GOT3 (cell line): ENCODE measurements around the gene PRKCSH.
"Not testable (repeated sequence)": the region's sequence is repeated elsewhere in the genome, so short reads cannot be mapped to it uniquely, and the experiment has no call there.

Source experiments
- DNase-seq: peaks from one replicate; lab custom pipeline; 2025; ENCODE audit warnings: mixed read lengths; lab: John Stamatoyannopoulos, UW

PRKCSH gene

GRCh38 chr19:11420429-11421370 lies 14.7 kb upstream of the PRKCSH start:
- no peak for DNase-seq

GRCh38 chr19:11421371-11422098 lies 13.9 kb upstream of the PRKCSH start:
- no peak for DNase-seq

- DNase-seq, result no peak
Observed at GRCh38 chr19:11422163-11423065, 13.0 kb upstream of the PRKCSH start.

- no peak for DNase-seq
Observed at GRCh38 chr19:11423164-11423790, 12.2 kb upstream of the PRKCSH start.

- no peak for DNase-seq
Observed at GRCh38 chr19:11423791-11424181, 11.6 kb upstream of the PRKCSH start.

- no peak for DNase-seq
Observed at GRCh38 chr19:11425719-11426457, 9.5 kb upstream of the PRKCSH start.

GRCh38 chr19:11426656-11427055 lies 8.8 kb upstream of the PRKCSH start:
- DNase-seq, result no peak

- DNase-seq, result not testable (repeated sequence)
Observed at GRCh38 chr19:11433526-11433925, 1.9 kb upstream of the PRKCSH start.

- DNase-seq, result no peak
Observed at GRCh38 chr19:11434703-11435056, 755 bp upstream of the PRKCSH start.

- DNase-seq, result no peak
Observed at GRCh38 chr19:11435833-11436313, 438 bp downstream of the PRKCSH start.

- no peak for DNase-seq
Observed at GRCh38 chr19:11437955-11438354, 2.5 kb downstream of the PRKCSH start.

- DNase-seq, result no peak
Observed at GRCh38 chr19:11444059-11444458, 8.6 kb downstream of the PRKCSH start.

- no peak for DNase-seq
Observed at GRCh38 chr19:11445141-11445540, 9.7 kb downstream of the PRKCSH start.

GRCh38 chr19:11446271-11446651 lies 10.8 kb downstream of the PRKCSH start:
- DNase-seq, result no peak

- no peak for DNase-seq
Observed at GRCh38 chr19:11446652-11447301, 11.3 kb downstream of the PRKCSH start.

- DNase-seq, result no peak
Observed at GRCh38 chr19:11447347-11448262, 12.2 kb downstream of the PRKCSH start.

GRCh38 chr19:11448410-11448809 lies 13.0 kb downstream of the PRKCSH start:
- DNase-seq, result no peak

- DNase-seq, result no peak
Observed at GRCh38 chr19:11448923-11449554, 13.6 kb downstream of the PRKCSH start.
